Measurements from ENCODE around the gene CEMIP.

- no peak for TF ChIP-seq CTCF (IDR thresholded peaks at IDR 0.05 in 2 of 3, conservative IDR thresholded peaks at IDR 0.05 in 1 of 3; ENCODE audit: borderline replicate concordance in 1 of 3, insufficient read depth in 1 of 3, low read depth in 2 of 3, low read length in 2 of 3)
- TF ChIP-seq POLR2A (IDR thresholded peaks at IDR 0.05; ENCODE audit: borderline replicate concordance, extremely low read depth, insufficient read depth, insufficient read length): no peak
- TF ChIP-seq EZH2phosphoT487 (IDR thresholded peaks at IDR 0.05; ENCODE audit: borderline replicate concordance): no peak
- no peak for TF ChIP-seq YY1 (IDR thresholded peaks at IDR 0.05; ENCODE audit: extremely low read depth, insufficient replicate concordance, low read depth, low read length)
- TF ChIP-seq, protein P1, sequence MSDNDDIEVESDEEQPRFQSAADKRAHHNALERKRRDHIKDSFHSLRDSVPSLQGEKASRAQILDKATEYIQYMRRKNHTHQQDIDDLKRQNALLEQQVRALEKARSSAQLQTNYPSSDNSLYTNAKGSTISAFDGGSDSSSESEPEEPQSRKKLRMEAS (IDR thresholded peaks at IDR 0.05): no peak
- no peak for TF ChIP-seq RAD21 (IDR thresholded peaks at IDR 0.05; ENCODE audit: low read depth)
- no peak for TF ChIP-seq EZH2 (IDR thresholded peaks at IDR 0.05)
Observed at GRCh38 chr15:80891006-80891405, 111.8 kb downstream of the CEMIP start.

All from HCT116 (cell line).